ENCODE results near the gene SBNO2.

SBNO2 gene

DNA sequence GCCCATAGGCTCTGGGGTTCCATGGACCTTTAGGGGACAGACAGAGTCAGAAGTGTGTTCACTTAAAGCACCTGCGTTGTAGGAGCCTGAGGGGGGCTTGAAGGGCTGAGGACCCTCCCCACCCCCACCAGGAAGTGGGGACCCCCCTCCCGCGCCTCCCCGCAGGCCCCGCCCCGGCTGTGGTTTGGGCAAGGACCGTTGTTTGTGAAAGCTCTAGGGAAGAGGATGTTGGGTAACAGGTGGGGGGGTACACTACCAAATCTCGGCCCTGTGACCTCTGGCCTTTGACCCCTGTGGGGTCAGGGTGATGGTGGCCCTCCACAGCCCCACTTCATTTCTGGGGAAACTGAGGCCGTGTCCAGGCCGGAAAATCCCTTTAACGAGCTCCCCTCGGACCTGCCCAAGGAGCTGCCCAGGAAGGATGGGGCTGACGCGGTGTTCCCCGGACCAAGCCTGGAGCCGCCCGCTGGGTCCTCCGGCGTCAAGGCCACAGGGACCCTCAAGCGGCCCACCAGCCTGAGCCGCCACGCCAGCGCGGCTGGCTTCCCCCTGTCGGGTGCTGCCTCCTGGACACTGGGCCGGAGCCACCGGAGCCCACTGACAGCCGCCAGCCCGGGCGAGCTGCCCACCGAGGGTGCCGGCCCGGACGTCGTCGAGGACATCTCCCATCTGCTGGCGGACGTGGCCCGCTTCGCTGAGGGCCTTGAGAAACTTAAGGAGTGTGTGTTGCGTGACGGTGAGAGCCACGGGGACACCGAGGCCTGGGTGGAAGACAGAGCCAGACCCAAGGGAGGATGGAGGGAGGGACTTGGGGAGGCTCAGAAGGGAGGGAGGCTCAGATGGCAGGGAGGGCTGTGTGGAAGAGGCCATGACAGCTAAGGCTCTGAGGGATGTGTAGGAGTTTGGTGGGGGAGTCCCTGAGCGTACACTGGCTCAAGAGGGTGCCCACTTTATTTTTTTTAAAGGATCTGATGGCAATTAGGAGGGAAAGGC is 105.8 kb downstream of the SBNO2 start:
- DNase-seq: no peak

DNA sequence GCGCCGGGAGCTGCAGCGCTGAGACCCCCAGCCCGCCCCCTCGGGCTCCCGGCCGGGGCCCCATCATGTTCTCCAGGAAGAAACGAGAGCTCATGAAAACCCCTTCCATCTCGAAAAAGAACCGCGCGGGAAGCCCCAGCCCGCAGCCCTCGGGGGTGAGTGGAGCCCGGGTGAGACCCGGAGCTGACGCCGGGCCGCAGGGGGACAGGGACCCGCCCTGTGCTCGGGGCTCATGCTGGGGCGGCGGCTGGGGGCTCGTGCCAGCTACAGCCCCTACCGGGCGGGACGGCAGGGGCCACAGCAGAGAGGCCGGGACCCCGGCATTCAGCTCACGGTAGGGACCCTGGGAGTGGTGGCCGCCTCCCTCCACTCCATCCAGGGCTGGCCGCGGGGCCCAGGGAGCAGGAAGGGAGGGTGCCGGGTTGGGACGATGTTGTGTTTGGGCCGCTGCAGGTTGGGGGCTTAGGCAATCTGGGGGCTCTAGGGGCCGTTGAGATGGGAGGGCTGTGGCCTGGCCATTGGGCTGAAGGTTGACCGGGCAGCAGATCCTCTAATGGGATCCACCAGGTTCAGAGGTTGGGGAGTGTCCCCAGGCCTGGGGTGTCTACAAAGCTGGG is 106.6 kb downstream of the SBNO2 start:
- DNase-seq: no peak

DNA sequence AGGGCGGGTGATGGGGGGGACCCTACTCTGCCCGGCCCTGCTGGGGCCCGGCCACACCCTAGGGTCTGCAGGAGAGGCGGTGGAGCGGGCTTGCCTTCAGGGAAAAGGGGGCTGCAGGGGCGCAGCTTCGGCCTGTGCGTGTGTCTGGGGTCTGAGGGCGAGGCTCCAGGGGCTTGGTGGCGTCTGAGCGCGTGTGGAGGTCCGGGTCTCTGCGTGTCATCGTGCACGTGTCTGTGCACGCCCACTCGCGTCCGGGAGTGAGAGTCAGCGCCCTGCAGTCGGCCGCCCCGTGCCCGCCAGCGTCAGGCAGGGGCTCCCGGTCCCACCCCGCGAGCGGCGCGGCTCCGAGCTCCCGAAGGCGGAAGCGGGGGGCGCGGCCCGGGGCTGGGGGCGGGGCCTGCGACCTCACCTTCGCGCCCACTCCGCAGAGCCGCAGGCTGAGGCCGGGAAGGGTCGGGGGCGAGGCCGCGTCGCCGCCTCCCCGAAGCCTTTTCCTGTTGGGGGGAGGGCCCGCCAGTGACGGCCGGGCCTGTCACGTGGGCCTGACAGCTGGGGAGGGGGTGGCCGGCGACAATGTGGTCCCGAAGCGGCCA is 107.2 kb downstream of the SBNO2 start, which contains the start of gene ARHGAP45:
Gene ARHGAP45, plus strand, starts transcription at position 420 of the 593 bp plus-strand sequence. CDS start 239 bp downstream, outside the sequence.
- DNase-seq: no peak

DNA sequence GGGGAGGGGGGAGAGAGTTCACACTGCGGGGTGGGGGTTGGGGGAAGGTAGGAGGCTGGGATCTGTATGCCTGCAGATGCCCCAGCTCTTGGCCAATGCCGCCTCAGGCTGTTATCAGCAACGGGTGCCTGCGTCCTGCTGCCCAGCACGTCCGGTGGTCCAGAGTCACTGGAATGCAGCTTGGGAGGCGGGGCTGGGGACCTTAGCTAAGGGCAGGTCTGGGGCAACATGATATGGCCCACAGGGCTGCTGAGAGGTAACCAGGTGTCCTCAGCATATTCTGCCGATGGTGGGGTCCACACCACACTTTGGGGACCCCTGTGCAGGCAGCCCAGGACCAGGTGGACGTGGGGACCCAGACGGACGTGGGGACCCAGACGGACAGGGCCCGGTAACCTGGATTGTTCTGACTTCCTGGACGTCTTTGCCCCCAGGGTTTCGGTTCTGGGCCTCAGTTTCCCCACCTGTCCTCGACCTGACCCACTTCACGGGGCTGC is 107.8 kb downstream of the SBNO2 start:
- DNase-seq: no peak

DNA sequence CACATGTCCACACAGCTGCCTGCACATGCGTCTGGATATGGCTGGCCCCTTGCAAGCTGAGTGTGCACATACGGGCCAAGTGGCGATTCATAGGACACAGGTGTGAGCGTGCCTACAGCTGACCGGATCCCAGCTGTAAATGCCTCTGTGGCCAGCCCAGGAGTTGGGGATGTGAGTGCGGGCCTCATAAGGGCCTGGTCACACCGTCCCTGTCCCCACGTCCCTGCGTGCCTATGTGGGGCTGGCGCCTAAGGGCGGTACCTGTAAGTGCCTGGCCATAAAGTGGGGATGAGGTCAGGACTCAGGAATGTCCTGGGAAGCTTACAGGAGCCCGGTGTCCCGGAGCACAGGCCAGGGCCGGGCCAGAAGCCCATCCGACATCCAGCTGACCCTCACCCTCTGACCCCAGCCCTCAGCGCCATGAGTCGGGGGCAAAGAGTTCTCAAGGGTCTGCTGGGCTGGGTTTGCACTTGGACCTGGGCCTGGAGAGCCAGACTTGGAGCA is 108.4 kb downstream of the SBNO2 start:
- no peak for DNase-seq

DNA sequence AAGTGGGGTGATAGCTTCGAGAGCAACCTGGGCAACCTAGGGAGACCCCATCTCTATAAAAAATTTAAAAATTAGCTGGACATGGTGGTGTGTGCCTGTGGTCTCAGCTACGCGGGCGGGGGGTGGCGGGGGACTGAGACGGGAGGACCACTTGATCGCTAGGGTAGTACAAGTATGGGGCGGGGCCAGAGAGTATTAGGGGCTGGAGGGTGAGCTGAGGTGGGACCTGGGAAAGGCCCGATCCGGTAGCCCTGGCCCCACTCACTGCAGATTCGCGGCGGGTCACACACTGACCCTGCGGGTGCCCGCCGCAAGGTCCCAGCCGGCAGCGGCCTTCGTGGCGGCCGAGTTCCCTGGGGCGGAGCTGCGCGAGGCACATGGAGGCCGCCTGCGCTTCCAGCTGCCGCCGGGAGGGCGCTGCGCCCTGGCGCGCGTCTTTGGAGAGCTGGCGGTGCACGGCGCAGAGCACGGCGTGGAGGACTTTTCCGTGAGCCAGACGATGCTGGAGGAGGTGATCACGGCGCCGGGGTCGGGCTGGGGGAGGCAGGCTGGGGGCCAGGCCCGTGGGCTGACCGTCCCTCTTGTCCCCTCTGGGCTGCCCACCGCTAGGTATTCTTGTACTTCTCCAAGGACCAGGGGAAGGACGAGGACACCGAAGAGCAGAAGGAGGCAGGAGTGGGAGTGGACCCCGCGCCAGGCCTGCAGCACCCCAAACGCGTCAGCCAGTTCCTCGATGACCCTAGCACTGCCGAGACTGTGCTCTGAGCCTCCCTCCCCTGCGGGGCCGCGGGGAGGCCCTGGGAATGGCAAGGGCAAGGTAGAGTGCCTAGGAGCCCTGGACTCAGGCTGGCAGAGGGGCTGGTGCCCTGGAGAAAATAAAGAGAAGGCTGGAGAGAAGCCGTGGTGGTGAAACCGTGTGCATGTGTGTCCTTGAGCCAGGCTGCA is 109.1 kb downstream of the SBNO2 start:
- peak; percentile 9 for DNase-seq

DNA sequence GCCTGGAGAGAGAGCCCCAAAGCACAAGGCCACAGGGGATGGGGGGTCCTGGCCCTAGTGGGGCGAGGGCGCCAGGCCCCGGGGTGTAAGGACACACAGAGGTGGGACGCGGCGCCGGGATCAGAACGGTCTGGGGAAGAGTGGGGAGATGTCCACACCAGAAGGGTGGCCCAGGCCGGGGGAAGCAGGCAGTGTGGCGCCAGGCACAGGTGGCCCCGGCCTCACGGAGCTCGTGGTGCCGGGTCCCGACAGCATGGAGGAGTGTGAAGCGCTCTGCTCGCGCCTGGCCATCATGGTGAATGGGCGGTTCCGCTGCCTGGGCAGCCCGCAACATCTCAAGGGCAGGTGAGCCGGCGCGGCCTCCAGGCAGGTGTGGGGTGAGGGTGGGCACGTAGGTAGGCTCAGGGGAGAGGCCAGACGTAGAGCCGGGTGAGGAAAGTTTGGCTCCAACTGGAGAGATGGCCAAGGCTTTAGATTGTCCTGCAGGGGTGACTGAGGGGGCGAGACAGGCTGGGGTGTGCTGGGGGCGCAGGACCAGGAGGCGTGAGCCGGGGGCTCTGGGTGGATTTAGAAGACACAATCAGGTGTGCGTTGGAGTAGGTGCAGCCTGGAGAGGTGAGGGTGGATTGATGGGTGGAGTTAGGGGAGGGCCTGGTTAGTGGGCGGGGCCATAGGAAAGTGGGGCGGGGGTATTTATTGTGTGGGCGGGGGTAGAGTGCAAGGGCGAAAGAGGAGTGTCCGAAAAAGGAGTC is 110.0 kb downstream of the SBNO2 start:
- no peak for DNase-seq

DNA sequence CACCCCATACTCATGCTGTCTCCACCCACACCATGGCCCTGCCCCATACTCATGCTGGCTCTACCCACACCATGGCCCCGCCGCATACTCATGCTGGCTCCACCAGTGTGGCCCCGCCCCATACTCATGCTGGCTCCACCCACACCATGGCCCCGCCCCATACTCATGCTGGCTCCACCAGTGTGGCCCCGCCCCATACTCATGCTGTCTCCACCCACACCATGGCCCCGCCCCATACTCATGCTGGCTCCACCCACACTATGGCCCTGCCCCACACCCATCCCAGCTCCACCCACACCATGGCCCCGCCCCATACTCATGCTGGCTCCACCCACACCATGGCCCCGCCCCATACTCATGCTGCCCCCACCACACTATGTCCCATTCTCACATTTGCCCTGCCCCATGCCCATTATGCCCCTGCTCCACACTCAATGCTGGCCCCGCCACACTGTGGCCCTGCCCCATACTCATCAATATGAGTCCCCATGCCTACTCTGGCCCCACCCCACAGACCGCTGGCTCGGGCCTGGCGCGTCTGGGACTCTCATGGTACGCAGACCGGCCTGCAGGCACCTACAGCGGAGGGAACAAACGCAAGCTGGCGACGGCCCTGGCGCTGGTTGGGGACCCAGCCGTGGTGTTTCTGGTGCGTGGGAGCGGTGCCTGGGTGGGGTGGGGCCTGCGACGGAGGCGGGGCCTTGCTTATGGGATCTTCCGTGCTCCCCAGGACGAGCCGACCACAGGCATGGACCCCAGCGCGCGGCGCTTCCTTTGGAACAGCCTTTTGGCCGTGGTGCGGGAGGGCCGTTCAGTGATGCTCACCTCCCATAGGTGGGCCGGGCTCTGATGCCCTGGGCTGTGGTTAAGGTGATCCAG is 110.8 kb downstream of the SBNO2 start:
- DNase-seq: no peak

DNA sequence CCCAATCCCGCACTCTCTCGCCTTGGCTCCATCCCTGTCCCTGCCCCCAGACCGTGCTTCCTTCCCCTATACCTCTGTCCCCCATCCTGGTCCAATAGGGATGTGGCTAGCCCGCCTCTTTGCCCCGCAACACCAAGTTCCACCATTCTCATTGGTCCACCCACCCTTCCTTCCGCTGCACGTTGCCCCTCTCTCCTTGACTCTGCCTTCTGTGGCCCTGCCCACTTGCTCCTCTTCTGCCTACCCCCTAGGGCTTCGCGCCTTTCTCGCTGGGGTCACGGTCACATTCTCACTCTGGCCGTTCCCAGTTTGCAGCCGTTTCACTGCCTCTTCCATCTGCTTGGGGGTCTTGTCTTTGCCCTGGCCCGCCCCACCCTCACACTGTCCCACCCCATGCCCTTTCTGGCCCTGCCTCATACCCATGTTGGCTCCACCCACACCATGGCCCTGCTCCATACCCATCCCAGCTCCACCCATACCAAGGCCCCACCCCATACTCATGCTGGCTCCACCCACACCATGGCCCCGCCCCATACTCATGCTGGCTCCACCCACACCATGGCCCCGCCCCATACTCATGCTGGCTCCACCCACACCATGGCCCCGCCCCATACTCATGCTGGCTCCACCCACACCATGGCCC is 111.6 kb downstream of the SBNO2 start:
- DNase-seq: no peak

DNA sequence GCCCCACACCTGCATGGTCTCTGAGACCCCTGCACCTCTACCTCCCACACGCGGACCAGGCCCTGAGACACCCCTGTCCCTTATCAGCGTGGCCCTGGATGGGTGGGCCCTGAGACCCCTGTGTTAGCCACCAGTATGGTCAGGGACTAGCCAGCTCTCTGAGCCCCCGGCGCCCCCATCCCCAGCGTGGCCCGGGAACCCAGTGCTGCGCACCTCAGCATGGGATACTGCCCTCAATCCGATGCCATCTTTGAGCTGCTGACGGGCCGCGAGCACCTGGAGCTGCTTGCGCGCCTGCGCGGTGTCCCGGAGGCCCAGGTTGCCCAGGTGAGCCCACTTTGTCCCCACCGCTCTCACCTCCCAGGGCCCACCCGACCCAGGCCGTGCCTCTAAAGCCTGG is 112.1 kb downstream of the SBNO2 start:
- DNase-seq: no peak

DNA sequence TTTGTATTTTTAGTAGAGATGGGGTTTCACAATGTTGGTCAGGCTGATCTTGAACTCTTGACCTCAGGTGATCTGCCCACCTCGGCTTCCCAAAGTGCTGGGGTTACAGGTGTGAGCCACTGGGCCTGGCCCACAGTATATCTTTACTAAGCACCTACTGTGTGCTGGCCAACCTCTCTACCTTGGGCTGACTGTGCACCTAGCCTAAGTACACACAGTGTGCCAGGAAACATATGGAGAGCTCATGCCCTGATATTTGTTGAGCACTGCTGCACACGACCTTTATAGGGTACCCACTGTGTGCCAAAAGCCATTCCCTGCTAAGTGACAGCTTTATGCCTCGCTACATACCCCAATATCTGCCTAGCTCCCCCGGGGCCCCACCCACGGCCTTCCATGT is 113.4 kb downstream of the SBNO2 start:
- DNase-seq: no peak

DNA sequence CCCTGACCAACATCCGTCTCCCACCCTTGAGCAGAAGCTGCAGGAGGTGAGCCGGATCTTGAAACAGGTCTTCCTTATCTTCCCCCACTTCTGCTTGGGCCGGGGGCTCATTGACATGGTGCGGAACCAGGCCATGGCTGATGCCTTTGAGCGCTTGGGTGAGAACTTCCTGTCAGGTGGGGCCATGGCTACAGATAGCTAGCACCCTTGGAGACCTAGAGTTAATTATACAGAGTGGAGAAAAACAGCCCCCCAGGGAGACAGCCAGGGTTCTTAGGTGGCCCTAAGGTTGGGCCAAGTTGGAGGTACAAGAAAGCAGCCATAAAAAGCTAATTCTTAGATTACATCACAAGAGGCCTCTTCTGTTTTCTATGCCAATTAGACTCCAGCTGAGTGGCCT is 116.0 kb downstream of the SBNO2 start:
- DNase-seq: no peak
